GM18858 (cell line): ENCODE measurements around the gene SLX1A.
"Not testable (repeated sequence)": the region's sequence is repeated elsewhere in the genome, so short reads cannot be mapped to it uniquely, and the experiment has no call there.

ENCODE experiments used
- ATAC-seq: cut with Tn5 transposase; IDR thresholded peaks from one replicate; pipeline ENCODE4 v1.9.1; 2021; ENCODE audit not compliant: unreplicated experiment

Gene SLX1A

GRCh38 chr16:30217082-30217481 lies 23.4 kb downstream of the SLX1A start:
- ATAC-seq: not testable (repeated sequence)
